Thymus (tissue), 11 donors: ENCODE data around the gene LECT2. TPM values are rescaled to one million over a fixed set of nuclear protein-coding genes. Genes with fewer than 3 reads are reported as not detected.

Experiments
- DNase-seq, 9 donors: peaks; one replicate each; pipeline ENCODE4 v3.0.0-alpha.2; 2013; ENCODE audit warnings: low spot score in 9 of 9, low read depth in 6 of 9, missing footprints in 1 of 9
- H3K27ac ChIP-seq, 2 donors: one replicate each; pipeline ENCODE4 v1.5.1; 2013; ENCODE audit warnings: control low read depth in 1 of 2, low read depth in 1 of 2, low read length in 1 of 2, mild to moderate bottlenecking in 1 of 2, moderate library complexity in 1 of 2
- H3K27me3 ChIP-seq, 2 donors: one replicate each; pipeline ENCODE4 v1.5.1; 2013; ENCODE audit warnings: low read length in 1 of 2; ENCODE audit not compliant: control insufficient read depth in 2 of 2, insufficient read depth in 1 of 2
- H3K36me3 ChIP-seq, 2 donors: one replicate each; pipeline ENCODE4 v1.5.1; 2013; ENCODE audit warnings: low read length in 1 of 2, mild to moderate bottlenecking in 1 of 2, moderate library complexity in 1 of 2; ENCODE audit not compliant: control insufficient read depth in 2 of 2, insufficient read depth in 2 of 2
- H3K4me1 ChIP-seq, 2 donors: one replicate each; pipeline ENCODE4 v1.5.1; 2013; ENCODE audit warnings: low read length in 2 of 2; ENCODE audit not compliant: control insufficient read depth in 2 of 2, insufficient read depth in 2 of 2
- H3K4me3 ChIP-seq, 2 donors: one replicate each; pipeline ENCODE4 v1.5.1; 2013; ENCODE audit warnings: low read length in 2 of 2, control low read depth in 1 of 2, mild to moderate bottlenecking in 1 of 2
- H3K9me3 ChIP-seq, 2 donors: one replicate each; pipeline ENCODE4 v1.5.1; 2013; ENCODE audit warnings: low read length in 1 of 2, mild to moderate bottlenecking in 1 of 2; ENCODE audit not compliant: control insufficient read depth in 2 of 2, insufficient read depth in 1 of 2
- WGBS: extraction: QIAGEN DNeasy Blood & Tissue Kit; methylation state at CpG from one replicate; pipeline ENCODE4 v1.1.7; 2013; 5-methylcytosine and 5-hydroxymethylcytosine counted together
- polyA plus RNA-seq: library from polyadenylated mRNA; stranded (reverse); fragments of 200-250 nt; gene quantifications from one replicate; pipeline ENCODE4 v1.2.3, GENCODE V29; 2013
- total RNA-seq: library from RNA; stranded (reverse); fragments of 120-200 nt; gene quantifications from one replicate; pipeline ENCODE4 v1.2.4, GENCODE V29; 2013
- donor health status: healthy.

The LECT2 gene
- total and polyA plus RNA-seq, 2 donors = not detected

DNA sequence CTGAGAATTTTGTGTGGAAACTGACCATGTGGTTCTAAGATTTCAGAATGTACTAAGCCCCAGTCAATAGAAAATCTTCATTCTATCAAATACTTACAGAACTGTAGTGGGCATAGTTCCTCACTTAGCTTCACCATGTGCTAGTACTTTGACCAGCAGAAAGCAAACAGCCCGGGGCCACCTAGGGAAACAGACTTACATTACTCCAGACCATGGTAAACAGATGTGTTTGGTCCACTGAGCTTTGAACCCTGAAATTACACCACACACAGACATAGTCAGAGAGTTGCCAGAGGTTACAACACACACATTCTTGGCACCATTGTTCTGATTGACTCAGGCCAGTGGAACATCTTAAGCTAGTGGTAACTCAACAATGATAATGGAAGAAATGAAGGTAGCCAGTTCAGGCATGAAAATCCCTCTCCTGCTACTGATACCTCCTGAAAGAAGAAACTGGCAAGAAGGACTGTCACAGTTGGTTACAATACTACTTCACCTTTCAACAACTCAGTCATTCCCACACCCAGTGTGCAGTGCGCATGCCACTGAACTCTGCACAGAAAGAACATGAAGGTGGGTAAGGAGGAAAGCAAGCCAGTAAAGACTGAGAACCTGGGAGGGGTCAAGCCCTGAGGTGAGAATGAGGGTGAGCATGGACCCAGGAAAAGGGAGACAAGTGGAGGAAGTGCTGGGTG, 18.7 kb upstream of the LECT2 start:
- 94% methylated on average over 2 of the region's 2 CpGs for WGBS
- Histone ChIP-seq H3K27ac (no peak overlapping the region), H3K9me3 (no peaks in the 10 kb centered on the region), H3K27me3 (peaks cover 0 to 17% of the 10 kb centered on the region in 2 donors), H3K4me1 (no peaks in the 10 kb centered on the region), H3K36me3 (no peaks in the 10 kb centered on the region), H3K4me3 (no peak overlapping the region)
- DNase-seq = no peak

GRCh38 chr5:135971701-135972100, 16.9 kb upstream of the LECT2 start:
- Histone ChIP-seq H3K4me3 (no peak overlapping the region), H3K27me3 (peaks cover 0 to 10% of the 10 kb centered on the region in 2 donors), H3K9me3 (no peaks in the 10 kb centered on the region), H3K27ac (no peak overlapping the region), H3K36me3 (no peaks in the 10 kb centered on the region), H3K4me1 (no peaks in the 10 kb centered on the region)
- DNase-seq = no peak
- 45% methylated on average over 1 of the region's 1 CpG for WGBS

DNA sequence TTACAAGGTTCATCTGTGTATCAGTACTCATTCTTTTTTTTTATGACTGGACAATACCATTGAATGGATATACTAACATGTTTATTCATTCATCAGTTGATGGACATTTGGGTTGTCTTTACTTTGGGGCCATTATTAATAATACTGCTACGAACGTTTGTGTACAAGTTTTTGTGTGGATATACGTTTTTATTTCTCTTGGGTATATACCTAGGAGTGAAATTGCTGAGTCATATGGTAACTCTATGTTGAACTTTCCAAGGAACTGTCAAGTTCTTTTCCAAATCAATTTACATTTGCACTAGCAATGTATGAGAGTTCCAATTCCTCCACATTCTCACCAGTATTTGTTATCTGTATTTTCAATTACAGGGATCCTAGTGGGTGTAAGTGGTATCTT, 12.0 kb upstream of the LECT2 start:
- 90% methylated on average over 3 of the region's 3 CpGs for WGBS

DNA sequence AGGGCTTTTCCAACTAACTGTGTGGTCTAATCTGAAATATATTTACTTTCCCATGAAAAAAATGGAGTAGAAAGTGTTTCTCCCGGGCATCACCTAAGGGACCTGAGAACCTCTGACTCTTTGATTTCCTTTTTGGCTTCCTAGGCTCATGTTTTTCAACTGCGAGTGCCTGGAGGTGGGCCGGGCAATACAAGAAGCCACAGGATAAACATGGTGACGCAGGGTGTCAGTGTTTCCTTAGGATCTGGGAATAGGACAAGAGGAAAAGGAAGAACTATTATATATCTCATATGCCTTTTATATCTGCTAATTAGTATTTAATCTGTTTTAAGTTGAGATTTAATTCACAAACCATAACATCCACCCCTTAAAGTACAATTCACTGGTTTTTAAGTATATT, 11.4 kb upstream of the LECT2 start:
- no peaks in the 10 kb centered on the region for H3K4me1 ChIP-seq
- DNase-seq = no peak
- 82% methylated on average over 4 of the region's 4 CpGs for WGBS

More for the DNA sequence above, 12.0 kb upstream of the LECT2 start:
- Histone ChIP-seq H3K27ac (no peak overlapping the region), H3K9me3 (no peaks in the 10 kb centered on the region), H3K4me1 (no peaks in the 10 kb centered on the region), H3K36me3 (no peaks in the 10 kb centered on the region), H3K4me3 (no peak overlapping the region), H3K27me3 (no peaks in the 10 kb centered on the region)
- no peak for DNase-seq

GRCh38 chr5:135965504-135965903, 10.7 kb upstream of the LECT2 start:
- 97% methylated on average over 3 of the region's 3 CpGs for WGBS
- no peak overlapping the region for H3K27ac ChIP-seq
- DNase-seq = no peak
- no peaks in the 10 kb centered on the region for H3K27me3 ChIP-seq
- no peak overlapping the region for H3K4me3 ChIP-seq
- H3K9me3 ChIP-seq = no peaks in the 10 kb centered on the region
- H3K4me1 ChIP-seq = no peaks in the 10 kb centered on the region
- no peaks in the 10 kb centered on the region for H3K36me3 ChIP-seq

More for the DNA sequence above, 11.4 kb upstream of the LECT2 start:
- H3K27ac ChIP-seq = no peak overlapping the region
- no peaks in the 10 kb centered on the region for H3K9me3 ChIP-seq
- H3K4me3 ChIP-seq = no peak overlapping the region
- H3K27me3 ChIP-seq = no peaks in the 10 kb centered on the region
- H3K36me3 ChIP-seq = no peaks in the 10 kb centered on the region

- no peak overlapping the region for H3K4me3 ChIP-seq
- WGBS = 92% methylated on average over 1 of the region's 1 CpG
- H3K36me3 ChIP-seq = no peaks in the 10 kb centered on the region
- H3K27ac ChIP-seq = no peak overlapping the region
- DNase-seq = no peak
- no peaks in the 10 kb centered on the region for H3K27me3 ChIP-seq
- H3K4me1 ChIP-seq = no peaks in the 10 kb centered on the region
- H3K9me3 ChIP-seq = no peaks in the 10 kb centered on the region
These were observed 10.0 kb upstream of the LECT2 start for GRCh38 chr5:135964670-135965320.

GRCh38 chr5:135955525-135955924, 742 bp upstream of the LECT2 start:
- H3K27ac ChIP-seq = no peak overlapping the region
- WGBS = 89% methylated on average over 4 of the region's 4 CpGs
- DNase-seq = no peak
- H3K36me3 ChIP-seq = no peaks in the 10 kb centered on the region
- no peaks in the 10 kb centered on the region for H3K9me3 ChIP-seq
- H3K4me3 ChIP-seq = no peak overlapping the region
- no peaks in the 10 kb centered on the region for H3K4me1 ChIP-seq
- H3K27me3 ChIP-seq = peaks cover 0 to 2% of the 10 kb centered on the region in 2 donors

DNA sequence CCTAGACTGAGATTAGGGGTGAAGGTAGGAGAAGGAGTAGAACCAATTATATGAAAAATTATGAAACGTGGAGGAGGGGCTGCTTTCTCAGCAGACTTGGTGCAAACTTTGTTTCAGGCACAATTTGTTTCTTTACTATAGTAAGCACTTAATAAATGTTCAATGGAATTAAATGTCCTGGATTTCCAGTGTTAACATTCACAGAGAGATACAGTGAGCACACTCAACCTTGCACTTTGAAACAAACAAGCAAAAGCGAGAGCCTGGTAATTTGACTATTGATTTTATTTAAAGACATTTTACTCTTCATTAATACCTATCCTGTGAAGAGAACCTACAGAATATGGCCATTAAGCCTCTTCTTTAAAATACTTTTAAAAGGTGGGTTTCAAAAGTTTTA, 933 bp downstream of the LECT2 start:
- Histone ChIP-seq H3K9me3 (no peaks in the 10 kb centered on the region), H3K36me3 (no peaks in the 10 kb centered on the region), H3K27ac (no peak overlapping the region), H3K4me3 (no peak overlapping the region), H3K27me3 (peaks cover 0 to 2% of the 10 kb centered on the region in 2 donors), H3K4me1 (no peaks in the 10 kb centered on the region)
- DNase-seq = no peak
- whole genome bisulfite sequencing = 92% methylated on average over 2 of the region's 2 CpGs

DNA sequence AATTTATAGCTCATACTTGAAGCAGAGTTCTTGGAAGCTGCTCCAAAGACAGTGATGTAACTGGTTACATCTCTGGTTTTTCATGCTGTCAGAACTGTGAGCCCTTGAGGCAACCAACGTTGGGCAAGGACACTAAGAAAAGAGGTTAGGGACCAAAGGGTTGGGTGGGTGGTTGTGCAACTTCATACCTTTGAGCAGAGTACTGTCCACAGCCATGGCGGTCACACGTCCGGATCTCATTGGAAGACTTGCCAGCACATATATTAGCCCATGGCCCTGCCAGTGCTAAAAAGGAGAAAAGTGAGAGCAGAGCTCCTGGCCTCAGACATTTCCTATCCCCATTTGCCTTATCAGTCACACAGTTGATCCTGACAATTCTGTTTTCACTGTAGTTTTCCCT, 2.1 kb downstream of the LECT2 start:
- no peak overlapping the region for H3K27ac ChIP-seq
- no peak overlapping the region for H3K4me3 ChIP-seq
- H3K4me1 ChIP-seq = no peaks in the 10 kb centered on the region
- H3K27me3 ChIP-seq = peaks cover 0 to 2% of the 10 kb centered on the region in 2 donors
- WGBS = 96% methylated on average over 4 of the region's 4 CpGs
- H3K9me3 ChIP-seq = no peaks in the 10 kb centered on the region
- H3K36me3 ChIP-seq = no peaks in the 10 kb centered on the region
- no peak for DNase-seq
